NCI-H1417 treated with DMSO at 0.1 percent for 48 hours (cell line): ENCODE measurements around the gene MBP.

ENCODE experiments used
- DNase-seq: peaks from one replicate; lab custom pipeline; 2025; lab: John Stamatoyannopoulos, UW

MBP gene

GRCh38 chr18:76986406-76986805, 146.2 kb downstream of the MBP start:
- no peak for DNase-seq

GRCh38 chr18:76985951-76986236, 146.7 kb downstream of the MBP start:
- no peak for DNase-seq

GRCh38 chr18:76985156-76985950, 147.2 kb downstream of the MBP start:
- no peak for DNase-seq

GRCh38 chr18:76984193-76985155, 148.1 kb downstream of the MBP start:
- DNase-seq = no peak

- DNase-seq = no peak
Measured at GRCh38 chr18:76983613-76984051, 149.0 kb downstream of the MBP start.

GRCh38 chr18:76982841-76983583, 149.6 kb downstream of the MBP start:
- DNase-seq = peak; percentile 55

GRCh38 chr18:76982038-76982437, 150.5 kb downstream of the MBP start:
- DNase-seq = no peak

- DNase-seq = no peak
Measured at GRCh38 chr18:76981396-76981968, 151.1 kb downstream of the MBP start.

- DNase-seq = no peak
Measured at GRCh38 chr18:76980663-76981395, 151.8 kb downstream of the MBP start.

- DNase-seq = no peak
Measured at GRCh38 chr18:76979906-76980305, 152.7 kb downstream of the MBP start.

- DNase-seq = no peak
Measured at GRCh38 chr18:76979111-76979751, 153.4 kb downstream of the MBP start.

GRCh38 chr18:76978616-76979015, 154.0 kb downstream of the MBP start:
- no peak for DNase-seq

GRCh38 chr18:76977684-76978232, 154.8 kb downstream of the MBP start:
- DNase-seq = no peak

GRCh38 chr18:76977108-76977621, 155.4 kb downstream of the MBP start:
- DNase-seq = no peak

- no peak for DNase-seq
Measured at GRCh38 chr18:76975577-76976110, 156.9 kb downstream of the MBP start.

GRCh38 chr18:76974386-76974785, 158.2 kb downstream of the MBP start:
- no peak for DNase-seq

- DNase-seq = no peak
Measured at GRCh38 chr18:76973520-76974266, 158.9 kb downstream of the MBP start.

GRCh38 chr18:76972846-76973519, 159.6 kb downstream of the MBP start:
- DNase-seq = no peak

GRCh38 chr18:76972241-76972640, 160.3 kb downstream of the MBP start:
- DNase-seq = no peak
